DMS153 (cell line): ENCODE results near the gene ACKR4.

Experiments
- DNase-seq: peaks from one replicate; lab custom pipeline; 2025; lab: John Stamatoyannopoulos, UW

ACKR4 gene

DNA sequence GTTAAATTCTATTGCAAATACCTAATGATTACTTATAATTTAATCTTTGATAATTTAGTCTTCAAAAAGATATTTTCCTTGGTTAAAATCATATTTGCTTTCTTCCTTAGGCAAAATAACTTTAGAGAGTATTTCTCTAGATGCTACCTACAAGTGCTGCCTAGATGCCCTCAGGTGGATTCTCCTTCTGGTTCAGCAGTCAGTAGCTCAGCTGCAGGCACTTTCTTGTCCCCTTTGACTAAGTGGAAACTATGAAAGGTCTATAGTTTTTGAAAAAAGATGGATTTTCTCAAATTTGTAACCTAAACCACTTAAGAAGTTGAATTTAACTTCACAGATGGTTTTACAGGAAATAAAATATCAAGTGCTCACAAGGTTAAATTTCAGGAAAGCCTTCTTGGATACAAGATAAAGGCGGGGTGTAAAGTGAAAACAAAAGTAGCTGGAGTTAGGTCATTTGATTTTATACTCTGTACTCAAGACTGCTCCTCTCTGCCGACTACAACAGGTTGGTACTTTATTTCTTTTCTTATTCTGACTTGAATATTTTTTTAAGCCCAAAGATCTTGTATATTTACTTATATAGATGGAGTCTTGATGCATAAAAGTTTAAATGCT, at the start of gene ACKR4:
Gene ACKR4, plus strand, starts transcription at position 455 of the 618 bp plus-strand sequence. CDS start 3,128 bp downstream, outside the sequence.
- DNase-seq: no peak

DNA sequence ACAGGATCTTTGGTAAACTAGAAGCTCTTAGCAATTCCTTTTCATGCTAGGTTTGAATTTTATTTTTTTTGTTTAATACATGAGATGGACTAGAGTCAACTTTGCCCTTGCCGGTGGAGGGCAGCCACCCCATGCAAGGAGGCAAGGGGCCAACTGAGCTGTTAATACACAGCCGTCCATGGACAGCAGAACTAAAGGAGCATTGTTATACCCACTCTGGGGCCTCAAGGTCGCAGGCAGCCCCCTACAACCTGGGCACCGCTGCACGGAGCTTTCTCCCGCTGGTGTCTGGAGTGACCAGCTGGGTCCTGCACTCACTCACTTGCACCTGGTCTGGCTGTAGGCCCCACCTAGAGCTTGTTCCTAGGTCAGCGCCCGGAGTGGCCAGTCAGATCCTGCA, 47.9 kb upstream of the ACKR4 start:
- no peak for DNase-seq

DNA sequence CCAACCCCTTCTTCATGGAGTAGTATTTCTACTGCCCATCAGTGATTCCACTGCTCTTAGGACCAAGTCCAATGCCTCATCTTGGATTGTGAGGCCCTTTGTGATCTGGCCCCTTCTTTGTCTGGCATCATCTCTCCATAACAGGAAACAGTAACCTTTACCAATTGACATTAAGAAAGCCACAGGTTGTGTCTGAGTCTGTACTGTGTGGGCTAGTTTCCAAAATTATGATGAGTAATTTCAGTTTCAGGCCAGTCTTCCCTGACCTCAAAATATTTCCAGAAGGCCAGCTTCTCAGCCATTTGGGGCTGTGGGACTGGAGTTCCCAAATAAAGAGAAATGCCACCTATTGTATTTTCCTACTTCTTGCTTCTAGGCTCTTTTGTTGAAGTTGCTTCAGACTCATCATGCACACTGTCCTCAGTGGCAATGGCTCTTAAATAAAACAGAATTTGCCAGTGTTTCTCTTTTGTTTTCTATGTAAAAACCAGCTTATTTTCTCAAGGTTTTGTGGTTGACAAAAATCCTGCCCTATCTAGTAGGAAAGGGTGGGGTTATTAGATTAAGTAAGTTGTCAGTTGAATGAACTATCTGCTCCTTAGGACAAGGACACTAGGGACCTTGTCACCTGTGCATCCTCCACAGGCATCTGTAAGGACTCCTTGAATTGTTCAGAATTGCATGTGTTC, 47.0 kb upstream of the ACKR4 start:
- no peak for DNase-seq

DNA sequence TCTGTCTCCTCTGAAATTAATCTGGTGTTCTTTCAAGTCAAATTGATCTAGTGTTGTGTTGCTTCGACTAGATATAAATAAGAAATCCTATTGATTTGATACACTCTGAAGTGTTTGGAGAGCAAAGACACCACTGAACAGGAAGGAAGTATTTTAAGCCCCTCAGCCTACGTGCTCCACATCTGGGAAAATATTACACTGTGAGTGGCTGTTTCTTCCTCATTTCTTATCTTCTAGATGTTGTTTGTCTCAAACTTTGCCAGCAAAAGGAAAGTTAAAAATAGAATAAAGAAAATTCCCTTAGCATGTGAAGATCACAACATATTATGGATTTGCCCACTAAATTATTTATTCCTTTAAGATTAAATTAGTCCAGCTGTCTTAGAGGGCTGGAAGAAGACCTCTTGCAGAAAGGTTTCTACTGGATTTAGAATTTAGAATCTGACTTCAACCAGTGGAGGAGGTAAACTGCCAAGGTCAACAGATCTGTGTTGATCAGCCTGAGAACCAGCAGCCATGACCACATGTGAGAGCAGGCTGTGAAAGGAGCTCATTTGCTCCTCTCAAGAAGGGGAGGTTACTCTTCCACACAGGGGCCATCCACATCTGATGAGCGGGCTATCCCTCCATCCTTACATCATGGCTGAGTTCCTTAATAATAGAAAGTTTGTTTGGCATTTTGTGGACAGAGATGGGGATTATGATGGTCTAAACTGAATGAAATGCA, 46.3 kb upstream of the ACKR4 start:
- DNase-seq: no peak

DNA sequence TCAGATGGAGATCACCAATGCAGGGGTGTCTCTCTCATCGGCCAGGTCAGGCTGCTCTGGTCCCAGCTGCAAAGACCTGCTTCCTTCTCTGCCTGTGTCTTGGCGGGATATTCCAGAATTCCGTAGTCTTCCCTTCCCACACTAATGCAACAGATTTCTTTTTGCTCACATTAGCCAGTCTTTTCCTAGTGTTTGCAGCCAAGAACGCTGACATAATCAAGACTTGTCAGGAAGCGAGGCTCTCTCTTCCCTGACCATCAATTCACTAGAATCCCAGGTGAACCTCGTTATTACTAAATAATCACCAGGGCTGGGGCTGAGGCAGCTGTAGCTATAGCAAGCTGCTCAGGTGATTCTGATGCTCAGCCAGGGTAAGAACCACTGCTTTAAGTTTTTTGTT, 43.2 kb upstream of the ACKR4 start:
- no peak for DNase-seq

DNA sequence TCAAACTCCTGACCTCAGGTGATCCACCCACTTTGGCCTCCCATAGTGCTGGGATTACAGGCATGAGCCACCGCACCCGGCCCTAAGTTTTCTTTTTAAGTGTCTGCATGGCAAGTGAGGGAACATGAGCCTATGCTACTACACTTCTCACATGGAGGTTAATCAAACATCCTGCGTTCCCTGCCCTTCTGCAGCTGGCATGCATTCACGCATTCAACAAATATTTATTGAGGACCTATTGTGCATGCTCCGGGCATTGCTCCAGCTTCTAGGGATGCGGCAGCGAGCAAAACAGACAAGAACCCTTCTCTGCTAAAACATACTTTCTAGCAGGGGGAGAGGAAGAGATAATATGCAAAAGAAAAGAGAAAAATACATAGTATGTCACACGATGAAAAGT, 42.6 kb upstream of the ACKR4 start:
- peak; percentile 92 for DNase-seq

DNA sequence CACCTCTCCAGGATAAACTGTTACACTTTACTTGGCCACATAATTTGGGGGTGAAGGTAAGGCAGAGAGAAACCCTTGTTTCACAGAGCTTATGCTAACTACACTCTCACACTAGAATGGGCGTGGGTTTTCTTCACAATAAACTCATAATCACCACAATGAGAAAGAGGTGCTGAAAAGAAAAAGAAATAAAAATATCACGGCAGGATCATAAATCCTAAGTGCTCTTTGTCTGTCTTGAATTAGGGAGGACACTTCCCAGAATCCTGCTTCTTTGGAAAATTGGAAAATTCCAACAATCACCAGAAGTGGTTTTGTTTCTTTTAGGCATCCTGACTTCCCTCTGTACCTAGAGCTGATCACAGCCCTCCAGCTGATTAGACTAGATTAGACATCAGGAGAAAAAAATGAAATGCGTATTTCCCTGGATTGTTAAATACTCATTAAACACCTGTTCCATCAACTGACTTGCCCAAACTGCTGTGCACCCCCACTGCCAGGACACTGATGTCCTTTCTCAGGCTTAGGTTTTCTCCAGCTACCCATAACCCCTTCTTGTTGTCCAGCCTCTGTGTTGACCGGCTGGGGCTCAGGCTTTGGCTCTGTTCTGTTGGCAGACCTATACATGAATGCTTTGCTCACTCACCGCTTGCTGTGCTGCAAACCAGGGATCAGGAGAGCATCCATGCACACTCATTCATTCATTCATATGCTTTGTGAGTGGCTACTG, 41.6 kb upstream of the ACKR4 start:
- DNase-seq: no peak

DNA sequence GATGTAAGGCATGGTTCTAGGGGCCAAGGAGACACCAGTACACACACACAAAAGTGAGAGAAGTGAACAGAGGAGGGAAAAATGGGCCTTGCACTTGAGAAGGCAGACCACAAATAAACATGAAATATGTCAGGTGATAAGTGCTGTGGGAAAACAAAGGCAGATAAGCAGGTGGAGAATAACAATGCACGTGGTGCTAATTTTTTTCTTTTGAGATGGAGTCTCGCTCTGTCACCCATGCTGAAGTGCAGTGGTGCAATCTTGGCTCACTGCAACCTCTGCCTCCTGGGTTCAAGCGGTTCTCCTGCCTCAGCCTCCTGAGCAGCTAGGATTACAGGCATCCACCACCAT, 41.1 kb upstream of the ACKR4 start:
- peak; percentile 5 for DNase-seq

DNA sequence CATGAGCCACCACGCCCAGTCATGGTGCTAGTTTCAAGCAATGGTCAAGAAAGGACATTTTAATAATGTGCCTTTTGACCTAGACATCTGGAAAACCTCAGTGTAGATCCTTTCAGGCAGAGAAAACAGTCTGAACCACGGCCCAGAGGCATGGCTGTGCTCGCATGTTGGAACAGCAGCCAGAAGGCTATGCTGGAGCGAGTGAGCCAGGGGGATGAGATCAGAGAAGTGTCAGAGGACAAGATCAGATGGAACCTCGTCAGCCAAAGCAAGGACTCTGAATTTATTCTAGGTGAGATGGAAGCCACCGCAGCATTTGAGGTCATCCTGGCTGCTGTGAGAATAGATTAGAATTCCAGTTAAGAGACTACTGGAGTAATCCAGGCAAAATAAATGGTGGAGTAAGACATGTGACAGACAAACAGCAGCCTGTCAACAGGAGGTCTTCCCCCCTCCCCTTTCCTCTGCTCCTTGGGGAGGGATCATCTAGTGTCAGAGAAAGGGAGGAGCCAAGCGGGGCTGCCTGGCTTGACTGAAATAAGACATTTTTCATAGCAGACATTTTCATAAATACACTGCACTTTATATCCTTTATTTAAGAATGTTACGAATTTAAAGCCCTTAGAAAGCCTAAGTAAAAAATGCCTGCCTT, 40.4 kb upstream of the ACKR4 start:
- no peak for DNase-seq

DNA sequence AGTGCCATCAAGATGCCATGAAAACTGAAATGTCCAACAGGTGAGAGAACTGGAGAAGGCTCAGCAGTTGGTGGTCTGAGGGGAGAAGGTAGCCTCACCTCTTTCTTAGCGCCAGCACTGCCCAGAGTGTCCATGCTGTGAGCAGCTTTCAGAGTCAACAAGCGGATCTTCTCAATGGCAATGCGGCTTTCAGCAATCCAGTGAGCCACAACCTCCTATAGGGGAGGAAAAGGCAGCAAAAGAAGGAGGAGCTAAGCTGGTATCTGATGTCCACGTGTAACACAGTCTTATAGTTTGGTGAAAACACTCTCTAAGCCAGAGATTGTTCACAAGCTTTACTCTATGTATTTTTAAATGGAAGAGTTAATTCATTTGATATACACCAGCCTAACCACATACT, 36.1 kb upstream of the ACKR4 start:
- DNase-seq: no peak

DNA sequence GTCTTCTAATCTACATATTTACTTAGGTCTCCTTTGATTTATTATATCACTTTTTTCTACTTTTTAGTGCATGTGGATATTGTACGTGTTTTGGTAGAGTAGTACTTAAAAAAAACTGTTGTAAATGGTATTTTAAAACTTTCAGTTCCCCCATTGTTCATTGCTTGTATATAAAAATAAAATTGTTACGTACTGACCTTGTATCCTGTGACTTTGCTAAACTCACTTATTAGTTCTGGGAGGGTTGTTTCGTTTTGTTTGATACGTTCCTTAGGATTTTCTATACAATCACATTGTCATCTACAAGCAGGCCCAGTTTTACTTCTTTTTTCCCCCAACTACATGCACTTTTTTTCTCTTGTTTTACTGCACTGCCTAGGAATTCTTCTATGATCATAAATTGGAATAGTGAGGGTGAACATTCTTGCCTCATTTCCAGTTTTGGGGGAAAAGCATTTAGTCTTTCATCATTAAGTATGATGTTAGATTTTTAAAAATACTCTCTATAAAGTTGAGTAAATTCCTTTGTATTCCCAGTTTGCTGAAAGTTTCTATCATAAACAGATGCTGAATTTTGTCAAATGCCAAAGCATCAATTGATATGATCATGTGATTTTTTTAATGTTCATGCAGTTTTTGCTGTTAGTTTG, 33.5 kb upstream of the ACKR4 start:
- DNase-seq: no peak

DNA sequence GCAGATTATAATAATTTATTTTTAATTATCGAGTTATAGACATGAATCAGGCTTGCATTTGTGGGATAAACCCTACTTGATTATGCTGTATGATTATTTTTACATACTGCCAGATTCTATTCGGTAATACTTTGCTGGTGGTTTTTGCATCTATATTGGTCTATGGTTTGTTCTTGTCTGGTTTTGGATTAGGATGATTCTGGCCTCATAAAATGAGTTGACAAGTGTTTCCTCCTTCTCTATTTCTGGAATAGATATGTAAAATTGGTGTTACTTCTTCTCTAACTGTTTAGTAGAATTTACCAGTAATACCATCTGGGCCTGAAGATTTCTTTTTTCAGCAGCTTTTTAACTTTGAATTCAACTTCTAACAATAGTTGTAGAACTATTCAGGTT, 33.0 kb upstream of the ACKR4 start:
- DNase-seq: no peak

DNA sequence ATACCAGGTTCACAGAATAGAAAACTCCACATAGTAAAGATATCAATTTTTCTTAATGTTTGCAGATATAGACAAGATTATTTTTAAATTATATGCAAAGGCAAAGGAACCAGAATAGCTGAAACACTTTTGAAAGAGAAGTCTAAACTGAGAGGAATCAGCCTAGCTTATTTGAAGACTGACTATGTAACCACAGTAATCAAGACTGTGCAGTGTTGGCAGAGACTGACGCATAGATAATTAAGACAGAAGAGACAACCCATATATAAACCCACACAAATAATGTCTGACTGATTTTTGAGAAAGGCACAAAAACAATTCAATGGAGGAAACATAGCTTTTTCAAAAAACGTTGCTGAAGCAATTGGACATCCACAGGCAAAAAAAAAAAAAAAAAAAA, 28.6 kb upstream of the ACKR4 start:
- DNase-seq: no peak

DNA sequence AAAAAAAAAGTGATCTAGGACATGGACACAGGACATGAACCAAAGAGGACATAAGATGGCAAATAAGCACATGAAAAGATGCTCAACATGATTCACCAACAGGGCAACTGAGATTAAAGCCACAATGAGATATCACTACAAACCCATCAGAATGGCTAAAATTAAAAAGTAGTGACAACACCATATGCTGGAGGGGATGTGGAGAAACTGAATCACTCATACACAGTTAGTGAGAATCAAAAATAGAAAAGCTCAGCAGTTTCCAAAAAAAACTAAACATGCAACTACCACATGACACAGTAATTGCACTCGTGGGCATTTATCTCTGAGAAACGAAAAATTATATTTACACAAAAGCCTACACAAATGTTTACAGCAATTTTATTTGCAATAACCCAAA, 27.9 kb upstream of the ACKR4 start:
- no peak for DNase-seq

DNA sequence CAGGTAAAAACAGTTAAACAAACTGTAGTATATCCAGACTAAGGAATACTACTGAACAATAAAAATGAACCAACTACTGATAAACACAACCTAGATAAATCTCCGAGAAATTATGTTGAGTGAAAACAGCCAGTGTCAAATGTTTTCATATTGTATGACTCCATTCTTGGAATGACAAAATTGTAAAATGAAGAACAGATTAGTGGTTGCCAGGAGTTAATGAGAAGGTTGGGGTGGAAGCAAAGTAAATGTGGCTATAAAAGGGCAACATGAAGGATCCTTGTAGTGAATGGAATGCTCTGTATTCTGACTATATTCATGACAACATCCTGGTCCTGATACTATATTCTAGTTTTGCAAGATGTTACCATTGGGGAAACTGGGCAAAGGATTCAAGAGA, 27.5 kb upstream of the ACKR4 start:
- no peak for DNase-seq

DNA sequence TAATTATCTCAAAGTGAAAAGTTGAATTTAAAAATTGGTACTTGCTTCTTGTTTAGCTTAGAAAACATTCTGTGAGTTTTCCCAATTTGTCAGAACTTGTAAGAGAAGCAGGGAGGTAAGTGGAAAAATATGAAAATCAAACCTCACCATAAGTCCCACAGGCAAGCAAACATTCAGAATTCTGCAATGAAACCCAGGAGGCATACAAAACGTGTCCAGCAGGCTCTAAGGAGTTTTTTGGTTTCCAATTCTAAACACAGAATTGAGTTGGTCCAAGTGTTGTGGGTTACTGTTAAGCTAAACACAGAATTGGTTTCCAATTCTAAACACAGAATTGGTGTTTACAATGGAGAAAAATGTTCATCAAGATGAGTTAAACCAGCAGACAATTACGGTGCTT, 27.1 kb upstream of the ACKR4 start:
- no peak for DNase-seq

DNA sequence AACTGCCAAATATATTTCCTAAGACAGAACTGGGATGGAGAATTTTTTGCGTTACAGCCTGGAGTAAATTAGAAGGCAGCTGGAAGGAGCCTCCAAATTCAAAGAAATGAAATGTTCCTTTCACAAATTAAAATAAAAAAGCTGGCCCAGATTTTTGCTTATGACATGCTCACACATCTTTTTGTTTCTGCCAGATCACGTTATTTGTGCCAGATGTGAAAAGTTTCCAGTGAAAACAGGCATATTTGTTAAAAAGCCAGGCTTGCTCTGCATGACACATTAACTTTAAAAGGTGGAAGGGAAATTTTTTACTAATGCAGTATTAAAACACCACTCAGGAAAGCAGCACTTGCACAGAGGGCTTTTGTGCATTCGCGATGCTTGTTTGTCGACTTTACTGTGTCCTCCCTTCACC, 23.3 kb upstream of the ACKR4 start:
- no peak for DNase-seq

DNA sequence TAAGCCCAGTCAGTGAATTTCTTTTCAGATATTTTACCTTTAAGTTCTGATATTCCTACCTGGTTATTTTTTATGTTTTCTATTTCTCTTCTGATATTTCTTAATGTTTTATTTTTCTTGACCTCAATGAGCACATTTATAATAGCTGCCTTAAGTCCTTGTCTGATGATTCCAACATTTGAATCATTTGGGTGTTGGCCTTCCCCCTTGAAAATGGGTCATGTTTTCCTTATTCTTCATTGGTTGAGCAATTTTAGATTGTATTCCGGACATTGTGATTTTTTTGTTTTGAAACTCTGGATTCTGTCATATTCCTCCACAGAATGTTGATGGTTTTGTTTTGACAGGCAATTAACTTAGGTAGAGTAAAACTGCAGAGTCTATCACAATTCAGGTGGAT, 9.7 kb upstream of the ACKR4 start:
- no peak for DNase-seq

DNA sequence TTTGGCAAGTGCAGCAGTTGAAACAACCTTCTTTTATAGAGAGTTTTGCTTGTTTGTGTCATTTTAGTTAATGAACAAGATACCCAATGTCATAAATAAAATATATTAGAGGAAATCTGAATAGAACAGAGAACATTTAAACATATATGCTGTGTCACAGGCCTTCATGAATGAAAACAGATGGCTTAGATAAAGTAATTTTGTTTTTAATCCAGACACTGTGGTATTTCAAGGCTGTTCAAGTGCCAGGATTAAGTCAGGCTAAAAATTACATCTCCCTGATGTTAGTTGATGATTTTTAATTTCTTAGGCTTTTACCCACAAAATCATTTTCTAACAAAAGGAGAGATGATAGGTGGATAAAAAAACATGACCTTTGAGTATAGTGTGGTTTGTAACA, 4.9 kb upstream of the ACKR4 start:
- no peak for DNase-seq

DNA sequence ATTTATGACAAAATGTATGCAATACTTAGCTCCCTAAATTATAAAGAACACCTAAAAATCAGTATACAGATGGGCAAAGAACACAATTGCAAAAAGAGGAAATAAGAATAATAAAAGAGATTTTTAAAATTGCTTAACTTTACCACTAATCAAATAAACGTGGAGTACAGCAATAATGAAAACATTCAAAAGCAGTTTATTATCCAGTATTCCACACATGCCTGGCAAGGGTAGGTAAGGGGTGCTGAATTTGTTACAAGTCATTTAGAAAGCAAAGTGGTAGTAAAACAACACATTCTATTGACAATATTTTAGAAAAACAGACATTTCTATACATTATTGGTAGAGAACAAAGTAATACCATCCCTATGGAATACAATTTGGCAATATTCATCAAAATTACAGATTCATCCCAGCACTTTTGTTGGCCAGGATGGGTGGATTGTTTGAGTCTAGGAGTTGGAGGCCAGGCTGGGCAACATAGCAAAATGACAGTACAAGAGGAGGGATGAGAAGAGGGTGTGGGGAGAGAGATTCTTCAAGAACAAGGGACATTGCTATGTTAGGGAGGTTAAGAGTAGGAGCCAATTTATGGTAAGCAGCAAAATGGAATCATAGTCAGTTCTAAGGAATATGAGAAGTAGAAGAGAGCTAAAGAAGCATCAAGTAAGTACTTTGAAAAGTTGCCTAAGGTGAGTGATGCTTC, 3.7 kb upstream of the ACKR4 start:
- DNase-seq: no peak

DNA sequence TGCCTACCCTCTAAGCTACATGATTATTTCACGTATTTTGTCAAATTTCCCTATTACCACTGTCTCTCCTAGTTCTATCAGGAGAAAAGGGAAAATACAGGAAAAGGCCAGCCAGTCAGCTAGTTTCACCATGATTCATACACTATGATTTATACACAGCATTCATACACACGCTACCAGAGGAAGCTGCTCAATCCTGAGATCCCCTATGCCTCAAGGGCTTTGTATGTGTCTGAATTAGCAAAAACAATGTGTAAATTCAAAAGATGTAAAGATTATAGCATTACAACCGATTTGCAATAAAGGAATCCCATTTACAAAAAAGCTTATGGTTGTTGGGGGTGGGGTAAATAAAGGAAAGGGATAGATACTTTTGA, 3.1 kb upstream of the ACKR4 start:
- no peak for DNase-seq
